T-cell (primary cell): ENCODE measurements around the gene ACKR2. TPM values are rescaled to one million over a fixed set of nuclear protein-coding genes. Genes with fewer than 3 reads are reported as not detected.

Source experiments
- ATAC-seq, 4 experiments: fragments of 200-7000 bp in 3 of 4; fragments of 150-1000 bp in 1 of 4; cut with Tn5 transposase; replicated peaks in 1 of 4; 1 replicate in 3 of 4; 2 replicates in 1 of 4; pipeline ENCODE4 v1.10.0; 2021; ENCODE audit warnings: moderate library complexity in 3 of 4, mild to moderate bottlenecking in 2 of 4, moderate number of reproducible peaks in 1 of 4
- CTCF ChIA-PET, 2 donors: fragments of 300-600 bp; sonication (Branson Sonifier 250); formaldehyde crosslinking; loops; one replicate each; lab custom pipeline; 2022; ENCODE audit warnings: antibody characterized with exemption in 2 of 2; lab: Charles Lee
- POLR2A ChIA-PET, 2 donors: fragments of 300-600 bp; sonication (Branson Sonifier 250); formaldehyde crosslinking; loops; one replicate each; lab custom pipeline; 2022; ENCODE audit warnings: antibody characterized with exemption in 2 of 2; lab: Charles Lee
- DNase-seq, 35 experiments: peaks; one replicate each; pipeline versions ENCODE4 v3.0.0 to v3.0.0-alpha.2; 2013 to 2023
- H3K27ac ChIP-seq: one replicate; pipeline ENCODE4 v1.5.1; 2013; ENCODE audit warnings: low read length
- H3K27me3 ChIP-seq, 2 experiments: replicated peaks in 1 of 2; 1 replicate in 1 of 2; 2 replicates in 1 of 2; pipeline versions ENCODE4 v1.6.1 to v1.7.0; 2013; ENCODE audit warnings: low read length in 1 of 2, mixed read lengths in 1 of 2; ENCODE audit not compliant: control insufficient read depth in 2 of 2, insufficient read depth in 2 of 2; ENCODE audit errors: extremely low read depth in 1 of 2
- H3K36me3 ChIP-seq, 2 donors: 1 replicate in 1 of 2; 2 replicates in 1 of 2; pipeline versions ENCODE4 v1.6.1 to v1.7.0; 2013; ENCODE audit warnings: low read length in 1 of 2; ENCODE audit not compliant: control insufficient read depth in 2 of 2, insufficient read depth in 1 of 2; ENCODE audit errors: extremely low read depth in 1 of 2
- H3K4me1 ChIP-seq, 2 experiments: 1 replicate in 1 of 2; 2 replicates in 1 of 2; pipeline versions ENCODE4 v1.6.1 to v1.7.0; 2013; ENCODE audit warnings: low read length in 2 of 2, mixed read lengths in 1 of 2; ENCODE audit not compliant: insufficient read depth in 2 of 2, control insufficient read depth in 1 of 2; ENCODE audit errors: extremely low read depth in 1 of 2
- H3K4me3 ChIP-seq, 2 donors: 1 replicate in 1 of 2; 2 replicates in 1 of 2; pipeline versions ENCODE4 v1.5.1 to v1.7.0; 2013; ENCODE audit warnings: mild to moderate bottlenecking in 2 of 2, low read length in 1 of 2, moderate library complexity in 1 of 2; ENCODE audit not compliant: control insufficient read depth in 1 of 2; ENCODE audit errors: extremely low read depth in 1 of 2
- H3K9me3 ChIP-seq: 2 replicates; pipeline ENCODE4 v1.7.0; 2013
- H3K27ac Mint-ChIP-seq, 2 donors: one replicate each; pipeline ENCODE4 v1.8.0; 2020 to 2021; ENCODE audit warnings: mild to moderate bottlenecking in 2 of 2, mixed read lengths in 2 of 2
- H3K27me3 Mint-ChIP-seq, 2 donors: one replicate each; pipeline ENCODE4 v1.8.0; 2021 to 2022; ENCODE audit warnings: mixed read lengths in 2 of 2
- H3K36me3 Mint-ChIP-seq: one replicate; pipeline ENCODE4 v1.8.0; 2021; ENCODE audit warnings: mixed read lengths
- H3K4me1 Mint-ChIP-seq, 3 donors: one replicate each; pipeline ENCODE4 v1.8.0; 2020 to 2022; ENCODE audit warnings: mixed read lengths in 3 of 3, mild to moderate bottlenecking in 1 of 3
- H3K4me3 Mint-ChIP-seq, 3 donors: one replicate each; pipeline ENCODE4 v1.8.0; 2020 to 2022; ENCODE audit warnings: mild to moderate bottlenecking in 3 of 3, mixed read lengths in 3 of 3, moderate library complexity in 3 of 3
- H3K9me3 Mint-ChIP-seq, 3 donors: one replicate each; pipeline ENCODE4 v1.8.0; 2020 to 2022; ENCODE audit warnings: mixed read lengths in 3 of 3
- WGBS: methylation state at CpG from one replicate; pipeline ENCODE4 v1.1.5; 2013; ENCODE audit warnings: missing lambda C conversion rate; ENCODE audit not compliant: insufficient coverage; 5-methylcytosine and 5-hydroxymethylcytosine counted together
- total RNA-seq, 35 experiments: library from RNA in 6 of 35; stranded (reverse) in 6 of 35; fragments of 120-200 nt in 1 of 35; gene quantifications; one replicate each; pipeline versions ENCODE4 v1.2.1 to v1.2.4 and lab custom pipeline; 2013 to 2026

Gene ACKR2
- total RNA-seq, 5 donors from 2014 or later (not counting 1 experiment from before 2014, with no cell fraction given): 0.20 to 1.2 (median 0.80) TPM; not detected in 1

DNA sequence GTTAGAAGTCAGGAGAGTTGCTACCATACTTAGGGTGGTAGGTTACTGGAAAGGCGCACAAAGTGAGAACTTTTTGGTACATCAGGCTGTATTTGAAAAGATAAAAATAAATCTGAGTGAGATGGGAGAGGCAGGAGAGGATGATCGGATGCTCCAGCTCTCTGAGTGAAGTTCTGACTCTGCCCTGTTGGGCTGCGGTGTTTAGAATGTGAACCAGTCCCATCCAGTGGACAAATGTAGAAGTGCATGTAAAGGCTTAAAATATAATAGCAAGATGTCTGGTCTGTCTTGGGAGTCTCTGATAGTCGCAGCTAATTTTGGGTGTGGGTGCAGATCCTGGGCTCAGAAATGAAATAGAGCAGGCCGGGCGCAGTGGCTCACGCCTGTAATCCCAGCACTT, 30.4 kb downstream of the ACKR2 start:
- Mint-ChIP-seq H3K4me3 (no peak overlapping the region), H3K27me3 (peaks cover 0 to 5% of the 10 kb centered on the region in 2 donors), H3K9me3 (no peaks in the 10 kb centered on the region), H3K27ac (no peak overlapping the region), H3K36me3 (no peaks in the 10 kb centered on the region), H3K4me1 (peaks cover 0 to 4% (median 2%) of the 10 kb centered on the region in 3 donors)
- peak; percentile 84 to 96 (median 88) for ATAC-seq
- POLR2A ChIA-PET: no interaction called here
- no peak overlapping the region for H3K4me3 ChIP-seq
- H3K4me1 ChIP-seq: no peaks in the 10 kb centered on the region
- H3K36me3 ChIP-seq: no peaks in the 10 kb centered on the region
- peak in 22 of 35 experiments; percentile 1 to 68 (median 18) for DNase-seq
- no peak overlapping the region for H3K27ac ChIP-seq
- 36% methylated on average over 2 of the region's 7 CpGs for WGBS
- CTCF ChIA-PET: interaction anchor here (0.6 to 1.7 kb wide), 10 partner anchors 9 to 337 kb away, joined by 3 to 17 read pairs (median 4); partner anchors contain the start of gene VIPR1 (in 1 of the 2)
- H3K27me3 ChIP-seq: peaks cover 0 to 3% of the 10 kb centered on the region in 2 experiments
- H3K9me3 ChIP-seq: no peaks in the 10 kb centered on the region

DNA sequence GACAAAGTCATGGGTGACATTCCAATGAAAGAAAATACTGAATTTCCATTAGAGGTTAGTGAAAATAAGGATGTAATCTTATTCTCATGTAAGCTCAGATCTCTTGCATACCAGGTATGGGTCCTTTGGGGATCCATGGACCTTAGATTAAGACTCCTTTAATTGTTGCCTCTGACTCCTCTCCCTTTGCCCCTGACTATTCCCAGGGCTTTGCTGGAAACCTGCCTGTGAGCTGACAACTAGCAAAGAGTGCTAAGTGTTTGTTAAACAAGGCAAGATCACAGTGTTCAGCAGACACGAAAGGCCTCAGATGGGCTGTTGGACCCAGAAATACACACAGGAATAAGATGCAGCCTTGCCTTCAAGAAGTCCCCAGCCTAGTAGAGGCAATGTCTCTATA, 32.1 kb downstream of the ACKR2 start:
- Mint-ChIP-seq H3K27ac (no peak overlapping the region), H3K4me3 (no peak overlapping the region), H3K9me3 (no peaks in the 10 kb centered on the region), H3K36me3 (no peaks in the 10 kb centered on the region), H3K4me1 (peaks cover 0 to 4% (median 2%) of the 10 kb centered on the region in 3 donors), H3K27me3 (no peaks in the 10 kb centered on the region)
- ATAC-seq (no peak), DNase-seq (no peak)
- no peaks in the 10 kb centered on the region for H3K4me1 ChIP-seq
- ChIA-PET CTCF (no interaction called here), POLR2A (no interaction called here)
- no peaks in the 10 kb centered on the region for H3K36me3 ChIP-seq
- peaks cover 0 to 3% of the 10 kb centered on the region in 2 experiments for H3K27me3 ChIP-seq
- no peak overlapping the region for H3K4me3 ChIP-seq
- H3K9me3 ChIP-seq: no peaks in the 10 kb centered on the region
- no peak overlapping the region for H3K27ac ChIP-seq
- 100% methylated on average over 1 of the region's 1 CpG for WGBS

DNA sequence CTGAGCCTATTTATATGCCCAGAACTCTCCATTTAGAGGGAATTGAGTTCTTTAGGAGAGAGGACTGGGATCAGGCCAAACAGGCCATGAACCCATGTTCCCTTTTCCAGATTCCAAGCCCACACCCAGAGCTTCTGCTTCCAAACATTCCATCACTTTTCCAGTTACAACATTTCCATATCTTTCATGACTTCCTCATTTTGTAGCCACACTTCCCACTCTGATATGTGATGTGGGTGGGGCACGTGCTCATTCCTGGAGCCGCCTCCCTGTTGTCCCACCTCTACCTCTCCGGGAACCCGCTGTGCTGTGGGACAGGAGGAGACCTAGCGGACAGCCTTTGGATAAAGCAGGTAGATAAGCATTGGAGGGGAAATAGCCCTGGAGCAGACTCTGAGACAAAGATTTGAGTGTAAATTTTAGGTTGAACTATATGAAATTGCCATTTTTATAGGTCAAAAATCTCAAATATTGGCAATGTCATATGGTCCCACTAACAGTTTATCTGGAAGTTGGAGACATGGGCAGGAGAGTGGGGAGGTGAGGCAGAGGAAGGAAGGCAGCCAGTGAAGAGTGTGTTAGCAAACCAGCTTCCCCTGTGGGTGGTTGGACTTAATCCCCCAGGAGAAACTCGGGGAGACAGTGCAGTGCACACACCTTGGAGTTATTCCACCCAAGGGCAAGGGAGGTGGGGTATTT, 34.6 kb downstream of the ACKR2 start:
- H3K9me3 ChIP-seq: no peaks in the 10 kb centered on the region
- DNase-seq (no peak), ATAC-seq (no peak)
- no peak overlapping the region for H3K27ac Mint-ChIP-seq
- no peak overlapping the region for H3K4me3 ChIP-seq
- peaks cover 0 to 3% of the 10 kb centered on the region in 2 experiments for H3K27me3 ChIP-seq
- H3K27me3 Mint-ChIP-seq: no peaks in the 10 kb centered on the region
- H3K36me3 Mint-ChIP-seq: no peaks in the 10 kb centered on the region
- no CpG with 5 or more reads among the region's 6 CpGs for WGBS
- H3K36me3 ChIP-seq: no peaks in the 10 kb centered on the region
- ChIA-PET CTCF (no interaction called here), POLR2A (interaction anchor here in 1 of 2 donors (0.6 kb wide), 1 partner anchor 37 kb away, joined by 3 read pairs; no protein-coding TSS in a partner anchor)
- peaks cover 14 to 18% (median 15%) of the 10 kb centered on the region in 3 donors for H3K4me1 Mint-ChIP-seq
- H3K27ac ChIP-seq: no peak overlapping the region
- H3K4me1 ChIP-seq: peaks cover 6 to 10% of the 10 kb centered on the region in 2 experiments
- H3K9me3 Mint-ChIP-seq: no peaks in the 10 kb centered on the region
- H3K4me3 Mint-ChIP-seq: no peak overlapping the region

DNA sequence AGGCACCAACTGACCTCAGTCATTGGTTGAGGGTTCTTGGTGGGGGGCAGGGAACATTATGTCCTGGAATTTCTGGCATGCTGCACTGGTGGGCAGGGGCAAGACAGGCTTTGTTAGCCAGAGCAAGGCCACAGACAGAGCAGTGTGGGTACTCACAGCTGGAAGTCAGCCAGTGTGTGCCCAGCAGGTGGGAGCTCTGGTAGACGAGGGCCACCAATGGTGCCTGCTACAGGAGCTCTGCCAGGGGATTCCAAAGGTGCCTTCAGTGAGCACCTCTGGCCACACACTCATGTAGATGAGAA, 35.1 kb downstream of the ACKR2 start:
- ATAC-seq: no peak
- Histone ChIP-seq H3K9me3 (no peaks in the 10 kb centered on the region), H3K27ac (no peak overlapping the region), H3K27me3 (peaks cover 0 to 3% of the 10 kb centered on the region in 2 experiments), H3K4me3 (no peak overlapping the region), H3K4me1 (peaks cover 6 to 10% of the 10 kb centered on the region in 2 experiments), H3K36me3 (no peaks in the 10 kb centered on the region)
- no peak for DNase-seq
- ChIA-PET POLR2A (interaction anchor here in 1 of 2 donors (0.6 kb wide), 1 partner anchor 37 kb away, joined by 3 read pairs; no protein-coding TSS in a partner anchor), CTCF (no interaction called here)
- no peaks in the 10 kb centered on the region for H3K9me3 Mint-ChIP-seq
- H3K27ac Mint-ChIP-seq: no peak overlapping the region
- peaks cover 14 to 18% (median 15%) of the 10 kb centered on the region in 3 donors for H3K4me1 Mint-ChIP-seq
- H3K4me3 Mint-ChIP-seq: no peak overlapping the region
- H3K27me3 Mint-ChIP-seq: no peaks in the 10 kb centered on the region
- H3K36me3 Mint-ChIP-seq: no peaks in the 10 kb centered on the region
- no CpG with 5 or more reads among the region's 1 CpG for WGBS

DNA sequence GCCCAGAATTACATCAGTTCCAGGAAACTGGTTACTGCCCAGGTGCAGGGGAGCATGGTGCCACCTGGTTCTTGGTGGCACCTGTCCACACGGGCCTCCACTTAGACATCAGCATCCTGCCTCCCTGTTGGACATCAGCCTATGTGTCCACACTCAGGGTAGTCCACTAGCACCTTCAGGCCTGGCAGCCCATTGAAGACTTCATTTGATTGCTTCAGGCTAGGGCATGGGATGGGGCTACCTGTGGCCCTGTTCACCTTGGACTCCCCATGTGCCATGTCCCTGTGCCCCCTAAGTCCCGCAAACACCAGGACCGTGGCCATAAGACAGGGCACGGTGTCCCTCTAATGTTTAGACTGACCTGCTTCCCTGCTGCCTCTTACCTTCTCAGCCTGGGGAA, 35.6 kb downstream of the ACKR2 start:
- Mint-ChIP-seq H3K4me1 (peaks cover 13 to 14% (median 14%) of the 10 kb centered on the region in 3 donors), H3K9me3 (no peaks in the 10 kb centered on the region), H3K4me3 (no peak overlapping the region), H3K27ac (no peak overlapping the region), H3K27me3 (no peaks in the 10 kb centered on the region), H3K36me3 (no peaks in the 10 kb centered on the region)
- no peak for DNase-seq
- ChIA-PET CTCF (no interaction called here), POLR2A (interaction anchor here in 1 of 2 donors (0.6 kb wide), 1 partner anchor 38 kb away, joined by 3 read pairs; no protein-coding TSS in a partner anchor)
- Histone ChIP-seq H3K9me3 (no peaks in the 10 kb centered on the region), H3K27me3 (peaks cover 0 to 3% of the 10 kb centered on the region in 2 experiments), H3K27ac (no peak overlapping the region), H3K4me1 (peaks cover 6 to 10% of the 10 kb centered on the region in 2 experiments), H3K4me3 (no peak overlapping the region), H3K36me3 (no peaks in the 10 kb centered on the region)
- WGBS: 43% methylated on average over 1 of the region's 4 CpGs
- no peak for ATAC-seq

DNA sequence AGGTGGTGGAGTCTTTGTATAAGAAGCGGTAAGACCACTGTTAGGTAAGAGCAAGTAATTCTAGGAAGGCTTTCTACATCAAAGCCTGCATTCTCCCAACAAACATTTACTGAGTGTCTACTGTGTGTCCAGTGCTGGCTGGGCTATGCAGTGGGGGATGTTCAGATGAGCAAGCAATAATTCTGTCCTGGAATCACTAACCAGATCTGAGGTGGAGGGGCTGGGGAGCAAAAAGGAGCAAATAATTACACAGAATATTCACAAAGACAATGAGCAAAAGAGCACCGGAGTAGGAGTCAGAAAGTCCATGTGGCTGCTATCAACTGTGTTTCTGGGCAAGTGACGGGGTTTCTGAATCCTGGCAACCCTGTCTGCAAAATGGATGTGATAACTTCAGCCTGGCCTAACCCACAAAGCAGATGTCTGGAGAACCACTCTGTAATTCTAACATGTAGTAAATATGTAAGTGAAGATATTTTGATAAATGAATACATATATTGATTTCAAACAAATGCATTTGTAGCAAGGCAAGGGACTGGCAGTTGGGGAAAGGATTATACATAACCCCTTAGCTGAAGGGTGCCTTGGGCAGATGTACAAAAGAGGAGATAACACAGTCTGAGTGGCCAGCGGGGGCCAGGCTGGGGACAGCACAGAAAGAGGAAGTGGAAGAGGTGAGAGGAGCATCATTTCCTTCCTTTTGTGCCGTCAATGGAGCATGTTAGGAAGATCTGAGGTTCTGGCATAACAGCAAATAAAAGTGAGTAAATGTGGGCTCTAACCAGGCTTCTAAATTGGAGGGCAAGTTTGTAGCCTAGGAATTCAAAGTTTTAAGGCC, 37.7 kb downstream of the ACKR2 start:
- peak in 3 of 4 experiments; percentile 48 to 64 (median 56) for ATAC-seq
- H3K27ac ChIP-seq: no peak overlapping the region
- H3K9me3 ChIP-seq: no peaks in the 10 kb centered on the region
- H3K4me1 ChIP-seq: peaks cover 6 to 10% of the 10 kb centered on the region in 2 experiments
- H3K27me3 Mint-ChIP-seq: no peaks in the 10 kb centered on the region
- H3K36me3 ChIP-seq: no peaks in the 10 kb centered on the region
- H3K4me3 Mint-ChIP-seq: peak overlapping the region in 1 of 3 donors; percentile 1
- no peaks in the 10 kb centered on the region for H3K9me3 Mint-ChIP-seq
- peak overlapping the region in 1 of 2 donors; percentile 70 for H3K27ac Mint-ChIP-seq
- peak in 11 of 35 experiments; percentile 3 to 47 (median 10) for DNase-seq
- POLR2A ChIA-PET: no interaction called here
- CTCF ChIA-PET: no interaction called here
- WGBS: 0% methylated on average over 1 of the region's 5 CpGs
- H3K4me1 Mint-ChIP-seq: peaks cover 13 to 14% (median 14%) of the 10 kb centered on the region in 3 donors
- peaks cover 0 to 3% of the 10 kb centered on the region in 2 experiments for H3K27me3 ChIP-seq
- H3K36me3 Mint-ChIP-seq: no peaks in the 10 kb centered on the region
- no peak overlapping the region for H3K4me3 ChIP-seq
